Activated CD4-positive, CD25-positive, alpha-beta regulatory T cell treated with anti-CD3 and anti-CD28 coated beads, Interleukin-2, amount 50 U/mL, for 16 hours (primary cell): Measurements from ENCODE around the gene HOATZ.

Experiments
- DNase-seq: peaks from one replicate; pipeline ENCODE4 v3.0.0-alpha.2; 2020; ENCODE audit warnings: low read depth, low spot score

Gene HOATZ

GRCh38 chr11:111514216-111515031 is at the start of gene HOATZ:
Gene HOATZ (plus strand): TSS chr11:111514778. CDS start chr11:111514785, 7 bp downstream.
- no peak for DNase-seq

GRCh38 chr11:111465400-111465799 is 49.2 kb upstream of the HOATZ start:
- DNase-seq: no peak

DNA sequence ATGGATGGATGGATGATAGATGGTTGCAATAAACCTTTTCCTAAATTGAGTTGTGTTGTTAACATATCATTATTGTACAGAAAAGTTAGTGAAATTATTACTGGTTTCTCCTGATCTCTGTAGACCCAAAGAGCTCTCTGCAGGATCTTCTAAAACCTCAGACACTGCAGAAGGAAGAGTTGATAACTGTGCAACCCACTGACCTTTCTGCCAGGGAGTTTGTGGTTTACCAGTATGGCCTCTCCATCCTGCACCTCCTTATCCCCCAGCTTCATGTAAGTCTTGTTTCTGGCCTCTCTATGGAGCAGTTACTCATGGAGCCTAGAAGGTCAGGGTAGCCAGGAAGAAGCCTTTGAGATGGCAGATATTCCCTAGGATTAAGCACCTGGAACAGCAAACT is 48.0 kb upstream of the HOATZ start:
- DNase-seq: no peak

- no peak for DNase-seq
Observed at GRCh38 chr11:111469200-111469599, 45.4 kb upstream of the HOATZ start.

- DNase-seq: no peak
Observed at GRCh38 chr11:111472228-111472627, 42.4 kb upstream of the HOATZ start.

DNA sequence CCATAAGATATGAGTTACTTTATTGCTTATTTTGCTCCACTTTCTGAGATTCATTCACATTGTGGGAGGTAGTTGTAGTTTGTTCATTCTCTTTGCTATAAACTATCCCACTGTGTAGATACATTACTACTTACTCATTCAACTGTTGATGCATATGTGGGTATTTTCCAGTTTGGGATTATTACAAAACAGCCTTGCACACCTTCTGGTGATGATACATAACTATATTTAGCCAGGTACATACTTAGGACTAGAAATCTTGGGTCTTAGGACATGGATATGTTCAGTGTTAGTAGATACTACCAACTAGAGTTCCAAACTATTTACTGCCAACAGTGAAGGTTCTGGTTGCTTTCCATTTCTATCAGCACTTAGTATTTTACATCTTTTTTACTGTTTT is 40.1 kb upstream of the HOATZ start:
- no peak for DNase-seq

DNA sequence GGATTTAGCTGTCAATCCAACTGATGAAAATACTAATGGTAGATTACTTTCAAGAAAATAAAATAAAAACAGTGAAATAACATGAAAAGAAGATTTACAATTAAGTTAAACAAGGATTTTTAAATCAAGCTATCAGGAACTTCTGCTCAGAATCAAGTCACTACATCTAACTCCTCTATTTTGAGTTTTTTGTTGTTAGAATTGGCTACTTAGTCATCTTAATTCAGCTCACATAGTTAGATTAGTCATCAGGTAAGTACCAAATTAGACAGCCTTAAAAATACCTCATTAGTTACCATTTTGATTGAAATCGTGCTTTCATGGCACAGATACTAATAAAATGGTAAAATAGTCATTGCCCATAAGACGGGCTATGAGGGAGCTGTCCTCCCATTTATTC is 38.2 kb upstream of the HOATZ start:
- no peak for DNase-seq

GRCh38 chr11:111476956-111477355 is 37.6 kb upstream of the HOATZ start:
- DNase-seq: no peak

- DNase-seq: no peak
Observed at GRCh38 chr11:111477898-111478297, 36.7 kb upstream of the HOATZ start.

DNA sequence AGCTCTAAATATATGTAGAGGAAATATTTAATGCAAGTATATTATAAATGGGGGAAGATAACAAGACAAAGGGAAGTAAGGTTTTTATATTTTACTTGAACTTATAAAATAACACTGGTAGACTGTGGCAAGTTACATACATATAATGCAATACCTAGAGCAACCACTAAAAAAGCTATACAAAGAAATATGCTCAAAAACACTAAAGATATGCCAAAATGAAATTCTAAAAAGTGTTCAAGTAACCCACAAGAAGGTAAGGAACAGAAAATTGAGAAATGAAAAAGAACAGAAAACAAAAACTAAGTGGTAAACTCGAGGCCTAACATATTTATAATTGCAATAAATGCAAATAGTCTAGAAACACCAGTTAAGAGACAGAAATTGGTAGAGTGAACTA is 34.9 kb upstream of the HOATZ start:
- no peak for DNase-seq

GRCh38 chr11:111483431-111483830 is 31.1 kb upstream of the HOATZ start:
- no peak for DNase-seq

DNA sequence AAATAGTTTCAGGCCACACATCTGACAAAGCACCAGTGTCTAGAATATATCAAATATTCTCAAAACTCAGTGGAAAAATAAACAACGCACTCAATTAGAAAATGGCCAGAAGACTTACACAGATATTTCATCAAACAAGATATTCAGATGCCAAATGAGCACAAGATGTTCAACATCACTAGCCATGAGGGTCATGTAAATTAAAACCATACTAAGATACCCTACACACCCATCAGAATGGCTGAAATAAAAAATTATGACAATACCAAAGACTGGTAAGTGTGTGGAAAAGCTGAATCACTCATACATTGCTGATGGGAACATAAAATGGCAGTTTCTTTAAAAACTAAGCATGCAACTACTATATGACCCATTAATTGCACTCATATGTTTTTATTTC is 24.1 kb upstream of the HOATZ start:
- no peak for DNase-seq

GRCh38 chr11:111494040-111494439 is 20.5 kb upstream of the HOATZ start:
- no peak for DNase-seq

GRCh38 chr11:111499483-111499882 is 15.1 kb upstream of the HOATZ start:
- no peak for DNase-seq

- no peak for DNase-seq
Observed at GRCh38 chr11:111500481-111500880, 14.1 kb upstream of the HOATZ start.

DNA sequence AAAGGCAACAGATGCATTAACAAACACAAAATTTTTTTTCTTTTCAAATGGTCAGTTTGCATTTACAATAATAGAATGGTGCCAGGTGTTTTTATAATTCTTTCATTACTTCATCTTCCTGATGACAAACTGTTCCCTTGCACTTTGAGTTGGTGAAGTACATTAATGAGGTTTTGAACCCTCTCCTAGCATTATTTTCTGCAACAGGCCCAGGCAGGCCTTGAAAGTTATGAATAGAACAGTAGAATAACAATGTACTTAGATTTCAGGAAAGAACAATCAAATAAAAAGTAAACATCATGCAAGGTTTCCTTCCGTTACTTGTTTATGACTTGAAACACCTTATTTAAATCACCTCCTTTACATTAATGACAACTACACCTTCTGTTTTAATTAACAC is 12.0 kb upstream of the HOATZ start:
- no peak for DNase-seq

- no peak for DNase-seq
Observed at GRCh38 chr11:111510311-111510710, 4.3 kb upstream of the HOATZ start.

DNA sequence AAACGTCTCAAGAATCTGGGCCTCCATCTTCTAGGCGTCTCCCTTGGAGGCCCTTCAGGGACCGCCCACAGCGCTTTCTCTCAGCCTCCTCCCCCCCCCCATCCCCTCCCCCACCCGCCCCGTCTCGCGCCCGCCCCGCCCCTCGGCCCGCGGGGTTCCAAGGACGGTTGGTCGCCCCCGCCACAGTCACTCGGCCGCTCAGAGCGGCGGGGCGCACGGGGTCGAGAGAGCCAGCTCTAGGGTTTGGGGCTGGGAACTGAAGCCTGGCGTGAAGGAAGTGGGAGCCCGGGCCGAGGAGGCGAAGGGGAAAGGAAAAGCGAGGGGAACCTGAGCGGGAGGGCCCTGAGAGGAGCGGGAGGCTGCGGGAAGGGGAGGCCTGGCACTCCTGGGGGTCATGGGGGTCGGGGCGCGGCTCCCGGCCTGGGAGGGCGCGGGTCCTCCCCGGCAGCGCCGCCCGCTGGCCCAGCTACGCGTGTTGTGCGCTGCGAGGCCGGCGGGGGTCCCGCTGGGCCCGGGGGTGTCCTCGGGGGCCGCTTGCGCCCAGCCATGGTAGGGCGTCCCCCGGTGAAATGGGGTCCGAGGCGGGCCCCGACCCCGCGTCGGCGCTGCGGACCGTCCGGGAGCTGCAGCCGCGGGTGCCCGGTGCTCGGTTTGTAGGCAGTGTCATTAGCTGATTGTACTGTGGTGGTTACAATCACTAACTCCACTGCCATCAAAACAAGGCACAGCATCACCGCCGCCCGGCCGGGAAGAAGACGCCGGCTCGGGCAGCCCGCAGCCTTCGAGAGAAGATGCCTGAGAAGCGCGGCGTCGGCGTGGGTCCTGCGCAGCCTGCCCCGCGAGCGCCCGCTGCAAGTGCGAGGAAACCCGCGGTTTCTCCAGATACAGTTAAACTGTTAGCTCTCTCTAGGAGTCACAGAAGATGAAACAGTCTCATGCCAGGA is 2.0 kb upstream of the HOATZ start, which contains the start of gene BTG4:
TSS of gene BTG4 (minus strand) at position 91 of the 944 bp plus-strand sequence. CDS start 13,610 bp downstream, outside the sequence.
- DNase-seq: no peak

DNA sequence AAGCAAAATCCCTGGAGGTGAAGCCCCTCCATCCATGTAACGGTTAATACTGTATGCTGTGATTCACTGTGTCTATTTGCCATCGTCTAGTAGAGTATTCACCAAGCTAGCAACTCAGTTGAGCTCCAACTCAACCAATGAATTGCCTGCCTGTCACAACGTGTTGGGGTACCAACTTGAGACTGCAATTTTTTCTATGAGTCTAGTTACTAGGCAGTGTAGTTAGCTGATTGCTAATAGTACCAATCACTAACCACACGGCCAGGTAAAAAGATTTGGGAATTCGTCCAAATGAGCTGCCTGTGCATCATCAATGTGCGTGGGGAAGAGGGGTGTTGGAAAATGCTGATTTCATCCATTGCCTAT is 1.4 kb upstream of the HOATZ start:
- no peak for DNase-seq

- DNase-seq: no peak
Observed at GRCh38 chr11:111515591-111515990, 1.0 kb downstream of the HOATZ start.

DNA sequence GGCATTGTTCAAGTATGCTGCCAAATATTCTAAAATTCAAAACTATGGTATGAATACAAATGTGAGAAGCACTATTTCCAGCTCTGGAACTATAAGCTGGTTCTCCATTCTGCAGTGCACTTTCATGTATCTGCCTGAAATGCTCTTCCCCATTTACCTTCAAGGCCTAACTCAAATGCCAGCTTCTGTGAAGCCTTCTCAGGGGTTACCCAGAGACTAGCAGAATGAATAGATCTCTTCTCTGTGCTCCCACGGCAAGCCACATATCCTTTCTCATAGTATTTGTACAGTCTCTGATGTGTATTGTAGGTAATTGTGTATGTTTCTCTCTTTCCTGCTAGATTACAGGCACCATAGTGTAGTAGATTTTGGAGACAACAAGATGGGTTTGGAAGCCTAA is 4.1 kb downstream of the HOATZ start:
- DNase-seq: no peak

- DNase-seq: no peak
Observed at GRCh38 chr11:111520560-111520959, 6.0 kb downstream of the HOATZ start.

DNA sequence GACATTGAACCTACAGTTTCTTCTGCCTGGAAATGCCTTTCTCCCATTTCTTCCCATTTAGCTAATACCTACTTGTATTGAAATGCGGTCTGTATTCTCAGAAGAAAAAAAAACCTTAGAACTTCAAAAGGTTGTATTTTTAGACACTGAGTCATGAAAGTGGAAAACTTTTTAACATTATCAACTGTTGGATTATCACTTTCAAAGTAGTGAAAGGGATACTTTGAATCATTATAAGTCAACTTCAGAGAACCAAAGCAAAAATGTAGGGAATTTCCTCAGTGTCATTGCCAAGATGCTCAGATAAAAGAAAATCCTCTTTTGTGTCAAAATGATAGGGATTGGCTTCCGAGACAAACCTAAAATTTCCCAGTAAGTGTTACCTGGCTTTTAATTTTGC is 6.6 kb downstream of the HOATZ start:
- no peak for DNase-seq
